GM12878 (cell line): ENCODE measurements around the gene PPRC1.

Source experiments
- ATF3 ChIP-seq: IDR thresholded peaks from 2 replicates; pipeline ENCODE4 v1.6.1; 2011; ENCODE audit warnings: low read depth, mild to moderate bottlenecking, low read length, moderate library complexity, borderline replicate concordance; ENCODE audit errors: extremely low read depth
- CEBPB ChIP-seq, 2 experiments: fragments of 150-350 bp in 1 of 2; IDR thresholded peaks; 2 replicates each; pipeline ENCODE4 v1.6.1; 2012 to 2014; ENCODE audit warnings: low read depth in 2 of 2, low read length in 2 of 2, borderline replicate concordance in 1 of 2, inconsistent platforms in 1 of 2
- CHD2 ChIP-seq: IDR thresholded peaks from 2 replicates; pipeline ENCODE4 v1.6.1; 2011; ENCODE audit warnings: low read depth, low read length, improper control_type of control experiment, borderline replicate concordance
- CTCF ChIP-seq, 3 experiments: IDR thresholded peaks in 2 of 3; conservative IDR thresholded peaks in 1 of 3; 2 replicates each; pipeline ENCODE4 v1.5.1; 2011; ENCODE audit warnings: low read depth in 3 of 3, low read length in 3 of 3, mild to moderate bottlenecking in 3 of 3, control low read depth in 2 of 3, moderate library complexity in 2 of 3, inconsistent platforms in 1 of 3, mixed read lengths in 1 of 3; ENCODE audit not compliant: control insufficient read depth in 2 of 3, insufficient read depth in 1 of 3; ENCODE audit errors: extremely low read depth in 1 of 3
- NBN ChIP-seq: fragments of 450-650 bp; IDR thresholded peaks from 2 replicates; pipeline ENCODE4 v1.6.1; 2016
- POLR2AphosphoS5 ChIP-seq: IDR thresholded peaks from 2 replicates; pipeline ENCODE4 v1.6.1; 2011; ENCODE audit warnings: mild to moderate bottlenecking, low read length, inconsistent platforms
- REST ChIP-seq: IDR thresholded peaks from 2 replicates; pipeline ENCODE4 v1.6.1; 2012; ENCODE audit warnings: mild to moderate bottlenecking, low read depth, low read length
- SUZ12 ChIP-seq: fragments of 200-600 bp; sonication (generic); IDR thresholded peaks from one replicate; pipeline ENCODE4 v1.6.1; 2018; ENCODE audit warnings: antibody characterized with exemption, mild to moderate bottlenecking; ENCODE audit not compliant: unreplicated experiment
- TBL1XR1 ChIP-seq: IDR thresholded peaks from 2 replicates; pipeline ENCODE4 v1.6.1; 2012; ENCODE audit warnings: low read depth, low read length, improper control_type of control experiment
- ZNF274 ChIP-seq: IDR thresholded peaks from one replicate; pipeline ENCODE4 v1.8.0; 2011; ENCODE audit not compliant: insufficient read length, insufficient read depth

GRCh38 chr10:102167861-102168260 lies 35.0 kb downstream of the PPRC1 start:
- TF ChIP-seq CTCF (IDR thresholded peaks at IDR 0.05 in 2 of 3, conservative IDR thresholded peaks at IDR 0.05 in 1 of 3; ENCODE audit: control insufficient read depth in 2 of 3, extremely low read depth in 1 of 3, insufficient read depth in 1 of 3, low read depth in 3 of 3, low read length in 3 of 3) = no peak
- TF ChIP-seq REST = no peak
- no peak for TF ChIP-seq CHD2
- TF ChIP-seq ZNF274 = no peak
- no peak for TF ChIP-seq POLR2AphosphoS5
- no peak for TF ChIP-seq NBN
- TF ChIP-seq TBL1XR1 = no peak
- no peak for TF ChIP-seq ATF3
- TF ChIP-seq CEBPB (IDR thresholded peaks at IDR 0.05; ENCODE audit: borderline replicate concordance in 1 of 2, low read depth in 2 of 2, low read length in 2 of 2) = no peak
- TF ChIP-seq SUZ12 = no peak
